WTC11 (cell line): Measurements from ENCODE around the gene OR5K1. TPM values are rescaled to one million over a fixed set of nuclear protein-coding genes. Genes with fewer than 3 reads are reported as not detected.

Experiments used
- ATAC-seq: fragments of 200-7000 bp; cut with Tn5 transposase; 2 replicates; pipeline ENCODE4 v1.10.0; 2021; ENCODE audit warnings: mild to moderate bottlenecking, moderate library complexity
- CTCF ChIA-PET: fragments of 300-600 bp; sonication (Branson Sonifier 250); formaldehyde crosslinking; loops from one replicate; lab custom pipeline; 2021; ENCODE audit warnings: antibody characterized with exemption; lab: Charles Lee
- POLR2A ChIA-PET: fragments of 350-600 bp; sonication (Branson Sonifier 250); formaldehyde crosslinking; loops from one replicate; lab custom pipeline; 2021; ENCODE audit warnings: antibody characterized with exemption; lab: Charles Lee
- DNase-seq: peaks from one replicate; pipeline ENCODE4 v3.0.0; 2021; ENCODE audit warnings: low spot score
- H3K27ac Mint-ChIP-seq: 2 replicates; pipeline ENCODE4 v1.8.0; 2021; ENCODE audit warnings: mixed read lengths
- H3K27me3 Mint-ChIP-seq: 2 replicates; pipeline ENCODE4 v1.8.0; 2021; ENCODE audit warnings: low read depth, mild to moderate bottlenecking, moderate library complexity, mixed read lengths
- H3K36me3 Mint-ChIP-seq: 2 replicates; pipeline ENCODE4 v1.8.0; 2021; ENCODE audit warnings: mixed read lengths
- H3K4me1 Mint-ChIP-seq: 2 replicates; pipeline ENCODE4 v1.8.0; 2022; ENCODE audit warnings: mixed read lengths
- H3K4me3 Mint-ChIP-seq: 2 replicates; pipeline ENCODE4 v1.8.0; 2021; ENCODE audit warnings: mild to moderate bottlenecking, moderate library complexity, mixed read lengths
- H3K9me3 Mint-ChIP-seq: 2 replicates; pipeline ENCODE4 v1.8.0; 2021; ENCODE audit warnings: mixed read lengths
- ATF3 ChIP-seq: sonication (generic); formaldehyde crosslinking; conservative IDR thresholded peaks from 2 replicates; pipeline ENCODE4 v1.8.1; 2022; ENCODE audit warnings: mild to moderate bottlenecking, missing genetic modification reagents
- CTCF ChIP-seq: fragments of 200-600 bp; IDR thresholded peaks from 2 replicates; pipeline ENCODE4 v1.8.0; 2022; ENCODE audit warnings: antibody characterized with exemption
- ERG ChIP-seq: fragments of 250-450 bp; sonication (Bioruptor Pico); IDR thresholded peaks from 2 replicates; pipeline ENCODE4 v1.8.0; 2021; ENCODE audit warnings: mild to moderate bottlenecking
- ETV6 ChIP-seq: sonication (generic); formaldehyde crosslinking; IDR thresholded peaks from 2 replicates; pipeline ENCODE4 v1.8.1; 2022; ENCODE audit warnings: mild to moderate bottlenecking, missing genetic modification reagents
- FOXK1 ChIP-seq: sonication (generic); formaldehyde crosslinking; IDR thresholded peaks from 2 replicates; pipeline ENCODE4 v1.8.0; 2022; ENCODE audit warnings: mild to moderate bottlenecking, moderate library complexity, missing genetic modification reagents
- FOXP1 ChIP-seq: sonication (generic); formaldehyde crosslinking; IDR thresholded peaks from 2 replicates; pipeline ENCODE4 v1.8.0; 2022; ENCODE audit warnings: missing genetic modification reagents, mild to moderate bottlenecking, moderate library complexity, borderline replicate concordance
- GABPB1 ChIP-seq: sonication (generic); formaldehyde crosslinking; IDR thresholded peaks from 2 replicates; pipeline ENCODE4 v1.8.1; 2023; ENCODE audit warnings: mild to moderate bottlenecking, missing genetic modification reagents
- IRF2 ChIP-seq: sonication (generic); formaldehyde crosslinking; IDR thresholded peaks from 2 replicates; pipeline ENCODE4 v1.8.0; 2022; ENCODE audit warnings: low read depth, missing genetic modification reagents, borderline replicate concordance
- SP1 ChIP-seq: sonication (generic); formaldehyde crosslinking; conservative IDR thresholded peaks from 2 replicates; pipeline ENCODE4 v1.8.1; 2022; ENCODE audit warnings: missing genetic modification reagents
- TEAD1 ChIP-seq: sonication (generic); formaldehyde crosslinking; IDR thresholded peaks from 2 replicates; pipeline ENCODE4 v1.8.0; 2022; ENCODE audit warnings: mild to moderate bottlenecking, missing genetic modification reagents
- USF2 ChIP-seq: sonication (generic); formaldehyde crosslinking; IDR thresholded peaks from 2 replicates; pipeline ENCODE4 v1.8.1; 2023; ENCODE audit warnings: mild to moderate bottlenecking, missing genetic modification reagents, moderate library complexity
- ZNF423 ChIP-seq: fragments of 250-450 bp; sonication (Bioruptor Pico); IDR thresholded peaks from 2 replicates; pipeline ENCODE4 v2.1.2; 2022; ENCODE audit warnings: mild to moderate bottlenecking, moderate library complexity
- ZNF532 ChIP-seq: fragments of 250-450 bp; sonication (Bioruptor Pico); IDR thresholded peaks from 2 replicates; pipeline ENCODE4 v1.9.0; 2021; ENCODE audit warnings: mild to moderate bottlenecking, borderline replicate concordance
- total RNA-seq: library from RNA; stranded (reverse); gene quantifications from 3 replicates; pipeline ENCODE4 v1.2.3, GENCODE V29; 2021
- TF ChIP-seq, protein P1 (sequence below): sonication (generic); formaldehyde crosslinking; conservative IDR thresholded peaks from 2 replicates; pipeline ENCODE4 v1.8.1; 2023; ENCODE audit warnings: mild to moderate bottlenecking, low read depth, missing genetic modification reagents, moderate library complexity
- TF ChIP-seq, protein P2 (sequence below): sonication (generic); formaldehyde crosslinking; IDR thresholded peaks from 2 replicates; pipeline ENCODE4 v1.8.1; 2022; ENCODE audit warnings: mild to moderate bottlenecking, moderate library complexity, missing genetic modification reagents
- TF ChIP-seq, protein P3 (sequence below): sonication (generic); formaldehyde crosslinking; IDR thresholded peaks from 2 replicates; pipeline ENCODE4 v1.8.1; 2022; ENCODE audit warnings: low read depth, missing genetic modification reagents, borderline replicate concordance
- TF ChIP-seq, protein P4 (sequence below): sonication (generic); formaldehyde crosslinking; IDR thresholded peaks from 2 replicates; pipeline ENCODE4 v1.8.1; 2022; ENCODE audit warnings: missing genetic modification reagents, borderline replicate concordance

OR5K1 gene
- total RNA-seq, 1 experiment from 2014 or later: not detected

DNA sequence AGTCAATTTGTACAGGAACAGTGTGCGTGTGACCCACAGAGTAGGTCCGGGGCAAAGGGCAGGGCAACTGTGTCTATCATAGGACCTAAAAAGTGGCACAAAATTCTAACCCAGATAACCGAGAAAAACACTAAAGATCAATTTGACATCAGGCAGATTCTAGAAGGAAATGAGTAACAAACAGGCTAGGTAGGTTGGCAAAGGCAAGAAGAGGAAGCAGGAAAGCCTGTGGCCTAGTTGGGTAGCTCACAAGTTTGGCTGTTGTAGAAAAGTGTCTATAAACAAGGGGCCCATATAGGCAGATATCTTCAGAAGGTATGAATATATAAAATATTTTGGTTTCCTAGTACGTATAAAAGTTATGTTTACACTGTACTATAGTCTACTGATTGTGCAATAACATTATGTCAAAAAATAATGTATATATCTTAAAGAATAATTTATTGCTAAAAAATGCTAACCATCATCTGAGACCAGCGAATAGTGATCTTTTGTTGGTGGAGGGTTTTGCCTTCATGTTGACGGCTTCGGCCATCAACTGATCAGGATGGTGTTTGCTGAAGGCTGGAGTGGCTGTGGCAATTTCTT lies 13.3 kb upstream of the OR5K1 start:
- Mint-ChIP-seq H3K36me3 (no peaks in the 10 kb centered on the region), H3K27ac (no peak overlapping the region), H3K9me3 (peaks cover 8% of the 10 kb centered on the region), H3K27me3 (no peaks in the 10 kb centered on the region), H3K4me1 (peaks cover 6% of the 10 kb centered on the region), H3K4me3 (no peak overlapping the region)
- CTCF ChIA-PET: no interaction called here
- ATAC-seq (no peak), DNase-seq (no peak)
- no peak for TF ChIP-seq TEAD1 (CRISPR knock-in tag)
- no peak for TF ChIP-seq USF2
- POLR2A ChIA-PET: no interaction called here

DNA sequence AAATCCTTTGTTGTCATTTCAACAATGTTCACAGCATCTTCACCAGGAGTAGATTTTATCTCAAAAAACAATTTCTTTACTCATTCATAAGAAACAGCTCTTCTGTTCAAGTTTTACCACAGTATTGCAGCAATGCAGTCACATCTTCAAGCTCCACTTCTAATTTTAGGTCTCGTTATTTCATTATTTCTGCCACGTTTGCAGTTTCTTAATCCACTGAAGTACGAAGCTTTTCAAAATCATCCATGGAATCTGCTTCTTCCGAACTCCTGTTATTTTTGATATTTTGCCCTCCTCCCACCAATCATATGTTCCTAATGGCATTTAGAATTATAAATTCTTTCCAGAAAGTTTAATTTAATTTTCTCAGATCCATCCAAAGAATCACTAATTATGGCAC lies 12.6 kb upstream of the OR5K1 start:
- POLR2A ChIA-PET: no interaction called here
- Mint-ChIP-seq H3K27ac (no peak overlapping the region), H3K9me3 (peaks cover 8% of the 10 kb centered on the region), H3K27me3 (no peaks in the 10 kb centered on the region), H3K36me3 (no peaks in the 10 kb centered on the region), H3K4me3 (no peak overlapping the region), H3K4me1 (peaks cover 6% of the 10 kb centered on the region)
- no peak for DNase-seq
- CTCF ChIA-PET: no interaction called here
- ATAC-seq: no peak
- TF ChIP-seq, protein P1, sequence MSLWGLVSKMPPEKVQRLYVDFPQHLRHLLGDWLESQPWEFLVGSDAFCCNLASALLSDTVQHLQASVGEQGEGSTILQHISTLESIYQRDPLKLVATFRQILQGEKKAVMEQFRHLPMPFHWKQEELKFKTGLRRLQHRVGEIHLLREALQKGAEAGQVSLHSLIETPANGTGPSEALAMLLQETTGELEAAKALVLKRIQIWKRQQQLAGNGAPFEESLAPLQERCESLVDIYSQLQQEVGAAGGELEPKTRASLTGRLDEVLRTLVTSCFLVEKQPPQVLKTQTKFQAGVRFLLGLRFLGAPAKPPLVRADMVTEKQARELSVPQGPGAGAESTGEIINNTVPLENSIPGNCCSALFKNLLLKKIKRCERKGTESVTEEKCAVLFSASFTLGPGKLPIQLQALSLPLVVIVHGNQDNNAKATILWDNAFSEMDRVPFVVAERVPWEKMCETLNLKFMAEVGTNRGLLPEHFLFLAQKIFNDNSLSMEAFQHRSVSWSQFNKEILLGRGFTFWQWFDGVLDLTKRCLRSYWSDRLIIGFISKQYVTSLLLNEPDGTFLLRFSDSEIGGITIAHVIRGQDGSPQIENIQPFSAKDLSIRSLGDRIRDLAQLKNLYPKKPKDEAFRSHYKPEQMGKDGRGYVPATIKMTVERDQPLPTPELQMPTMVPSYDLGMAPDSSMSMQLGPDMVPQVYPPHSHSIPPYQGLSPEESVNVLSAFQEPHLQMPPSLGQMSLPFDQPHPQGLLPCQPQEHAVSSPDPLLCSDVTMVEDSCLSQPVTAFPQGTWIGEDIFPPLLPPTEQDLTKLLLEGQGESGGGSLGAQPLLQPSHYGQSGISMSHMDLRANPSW (CRISPR knock-in tag): no peak
- TF ChIP-seq, protein P2, sequence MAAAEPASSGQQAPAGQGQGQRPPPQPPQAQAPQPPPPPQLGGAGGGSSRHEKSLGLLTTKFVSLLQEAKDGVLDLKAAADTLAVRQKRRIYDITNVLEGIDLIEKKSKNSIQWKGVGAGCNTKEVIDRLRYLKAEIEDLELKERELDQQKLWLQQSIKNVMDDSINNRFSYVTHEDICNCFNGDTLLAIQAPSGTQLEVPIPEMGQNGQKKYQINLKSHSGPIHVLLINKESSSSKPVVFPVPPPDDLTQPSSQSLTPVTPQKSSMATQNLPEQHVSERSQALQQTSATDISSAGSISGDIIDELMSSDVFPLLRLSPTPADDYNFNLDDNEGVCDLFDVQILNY (CRISPR knock-in tag): no peak
- TF ChIP-seq CTCF (no peak), FOXP1 (CRISPR knock-in tag) (no peak), ERG (CRISPR knock-in tag) (no peak), ATF3 (CRISPR knock-in tag) (no peak), ZNF423 (CRISPR knock-in tag) (no peak), SP1 (no peak), ZNF532 (CRISPR knock-in tag) (no peak), IRF2 (no peak), GABPB1 (no peak), FOXK1 (CRISPR knock-in tag) (no peak), ETV6 (no peak)
- TF ChIP-seq, protein P3, sequence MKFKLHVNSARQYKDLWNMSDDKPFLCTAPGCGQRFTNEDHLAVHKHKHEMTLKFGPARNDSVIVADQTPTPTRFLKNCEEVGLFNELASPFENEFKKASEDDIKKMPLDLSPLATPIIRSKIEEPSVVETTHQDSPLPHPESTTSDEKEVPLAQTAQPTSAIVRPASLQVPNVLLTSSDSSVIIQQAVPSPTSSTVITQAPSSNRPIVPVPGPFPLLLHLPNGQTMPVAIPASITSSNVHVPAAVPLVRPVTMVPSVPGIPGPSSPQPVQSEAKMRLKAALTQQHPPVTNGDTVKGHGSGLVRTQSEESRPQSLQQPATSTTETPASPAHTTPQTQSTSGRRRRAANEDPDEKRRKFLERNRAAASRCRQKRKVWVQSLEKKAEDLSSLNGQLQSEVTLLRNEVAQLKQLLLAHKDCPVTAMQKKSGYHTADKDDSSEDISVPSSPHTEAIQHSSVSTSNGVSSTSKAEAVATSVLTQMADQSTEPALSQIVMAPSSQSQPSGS (CRISPR knock-in tag): no peak
- TF ChIP-seq, protein P4, sequence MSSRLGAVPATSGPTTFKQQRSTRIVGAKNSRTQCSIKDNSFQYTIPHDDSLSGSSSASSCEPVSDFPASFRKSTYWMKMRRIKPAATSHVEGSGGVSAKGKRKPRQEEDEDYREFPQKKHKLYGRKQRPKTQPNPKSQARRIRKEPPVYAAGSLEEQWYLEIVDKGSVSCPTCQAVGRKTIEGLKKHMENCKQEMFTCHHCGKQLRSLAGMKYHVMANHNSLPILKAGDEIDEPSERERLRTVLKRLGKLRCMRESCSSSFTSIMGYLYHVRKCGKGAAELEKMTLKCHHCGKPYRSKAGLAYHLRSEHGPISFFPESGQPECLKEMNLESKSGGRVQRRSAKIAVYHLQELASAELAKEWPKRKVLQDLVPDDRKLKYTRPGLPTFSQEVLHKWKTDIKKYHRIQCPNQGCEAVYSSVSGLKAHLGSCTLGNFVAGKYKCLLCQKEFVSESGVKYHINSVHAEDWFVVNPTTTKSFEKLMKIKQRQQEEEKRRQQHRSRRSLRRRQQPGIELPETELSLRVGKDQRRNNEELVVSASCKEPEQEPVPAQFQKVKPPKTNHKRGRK: no peak
